GM19324 (cell line): Measurements from ENCODE around the gene C4orf46.
"Not testable (repeated sequence)": the region's sequence is repeated elsewhere in the genome, so short reads cannot be mapped to it uniquely, and the experiment has no call there.

ENCODE experiments used
- ATAC-seq: cut with Tn5 transposase; IDR thresholded peaks from one replicate; pipeline ENCODE4 v1.9.1; 2021; ENCODE audit warnings: mild to moderate bottlenecking, moderate library complexity; ENCODE audit not compliant: unreplicated experiment, low FRiP score

C4orf46 gene

DNA sequence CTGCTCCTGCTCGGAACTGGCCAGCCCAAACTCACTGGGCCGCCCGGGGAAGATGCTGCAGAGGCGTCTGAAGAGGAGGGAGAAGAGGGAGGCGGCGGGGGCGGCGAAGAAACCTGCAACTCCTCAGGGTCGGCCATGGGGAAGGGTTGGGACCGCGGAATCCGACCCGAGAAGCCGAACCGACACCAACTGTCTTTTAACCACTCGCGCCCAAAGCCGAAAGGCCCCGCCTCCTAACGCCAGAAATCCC is at the start of gene C4orf46:
Gene C4orf46 (minus strand): TSS at position 223 of the 250 bp plus-strand sequence. CDS start 86 bp downstream, at position 137.
- no peak for ATAC-seq

DNA sequence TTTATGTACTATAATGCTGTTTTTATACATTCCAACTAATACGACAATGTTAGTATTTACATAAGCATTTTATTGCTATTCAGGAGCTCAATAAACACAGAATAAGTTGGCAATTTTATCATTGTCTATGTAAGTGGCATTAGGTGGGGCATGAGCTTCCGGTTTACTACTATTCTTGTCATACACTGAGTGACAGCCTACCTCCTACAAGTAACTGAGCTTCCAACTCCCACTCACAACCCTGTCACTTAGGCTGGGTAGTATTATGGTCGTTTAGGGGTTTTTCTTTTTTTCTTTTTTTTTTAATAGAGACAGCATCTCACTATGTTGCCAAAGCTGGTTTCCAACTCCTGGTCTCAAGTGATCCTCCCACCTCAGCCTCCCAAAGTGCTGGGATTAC is 44.1 kb upstream of the C4orf46 start:
- ATAC-seq: no peak

DNA sequence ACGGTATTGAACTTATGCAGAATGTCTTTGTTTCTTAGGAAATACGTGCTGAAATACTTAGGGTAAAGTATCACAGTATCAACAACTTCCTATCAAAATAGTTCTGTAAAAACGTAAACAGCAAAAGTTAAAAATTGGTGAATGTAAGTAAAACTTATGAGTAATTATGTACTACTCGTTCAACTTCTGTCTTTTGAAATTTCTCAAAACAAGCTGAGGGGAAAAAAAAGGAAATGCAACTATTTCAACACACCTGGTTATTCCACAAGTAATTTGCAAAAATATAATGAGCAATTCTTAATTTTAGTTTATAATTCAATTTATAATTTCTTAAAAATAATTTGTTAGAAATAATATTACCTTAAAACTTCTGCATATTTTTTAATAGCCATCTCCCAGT is 43.2 kb upstream of the C4orf46 start:
- no peak for ATAC-seq

- ATAC-seq: not testable (repeated sequence)
Measured at GRCh38 chr4:158712622-158713021, 40.9 kb upstream of the C4orf46 start.

DNA sequence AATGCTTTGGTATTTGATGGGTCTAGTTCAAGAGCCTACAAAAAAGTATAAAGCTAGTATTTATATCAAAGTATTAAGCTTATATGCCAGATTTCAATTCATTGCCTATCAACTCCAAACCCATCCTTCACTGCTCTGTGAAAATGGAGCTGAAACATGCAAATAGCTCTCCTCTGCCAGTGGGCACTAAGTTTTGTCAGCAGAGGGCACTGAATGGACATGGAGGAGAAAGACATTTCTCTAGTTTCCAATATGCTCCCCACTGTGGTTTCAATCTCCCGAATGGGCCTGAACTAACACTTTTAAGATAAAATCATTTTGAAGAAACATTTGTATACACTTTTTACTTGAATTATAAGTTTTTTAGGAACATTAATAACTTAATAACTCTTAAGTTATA is 39.1 kb upstream of the C4orf46 start:
- no peak for ATAC-seq

- ATAC-seq: no peak
Measured at GRCh38 chr4:158704274-158704673, 32.6 kb upstream of the C4orf46 start.

DNA sequence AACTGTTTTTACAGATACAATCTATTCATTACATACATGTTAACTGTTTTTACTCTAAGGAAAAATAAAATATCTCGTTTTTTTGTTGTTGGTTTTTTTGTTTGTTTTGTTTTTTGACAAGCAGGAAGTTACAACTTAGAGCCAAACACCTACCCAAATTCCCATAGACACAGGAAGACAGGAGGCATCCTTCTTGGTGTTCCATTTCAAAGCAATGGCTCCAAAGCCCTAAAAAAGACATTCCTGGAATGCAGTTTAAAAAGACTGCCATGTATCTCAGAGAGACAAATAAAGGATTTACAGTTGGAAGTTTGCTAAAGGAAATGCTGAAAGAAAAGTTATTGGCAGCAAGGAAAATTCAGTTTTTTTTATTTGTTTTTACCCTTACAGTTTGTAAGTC is 17.1 kb upstream of the C4orf46 start:
- no peak for ATAC-seq

GRCh38 chr4:158682066-158682465 is 10.4 kb upstream of the C4orf46 start:
- no peak for ATAC-seq

DNA sequence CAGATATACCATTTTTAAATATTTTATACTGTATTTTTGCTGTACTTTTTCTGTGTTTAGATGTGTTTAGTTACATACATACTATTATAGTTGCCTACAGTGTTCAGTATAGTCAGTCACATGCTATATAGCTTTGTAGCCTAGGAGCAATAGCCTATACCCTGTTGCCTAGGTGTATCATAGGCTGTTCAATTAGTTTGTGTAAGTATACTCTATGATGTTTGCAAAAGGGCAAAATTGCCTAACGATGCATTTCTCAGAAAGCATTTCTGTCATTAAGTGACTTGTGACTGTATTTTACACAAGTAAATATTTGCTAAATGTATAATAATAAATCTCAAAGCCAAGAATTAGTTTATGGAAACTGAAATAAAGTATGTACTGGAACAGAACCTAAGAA is 9.9 kb upstream of the C4orf46 start:
- no peak for ATAC-seq

DNA sequence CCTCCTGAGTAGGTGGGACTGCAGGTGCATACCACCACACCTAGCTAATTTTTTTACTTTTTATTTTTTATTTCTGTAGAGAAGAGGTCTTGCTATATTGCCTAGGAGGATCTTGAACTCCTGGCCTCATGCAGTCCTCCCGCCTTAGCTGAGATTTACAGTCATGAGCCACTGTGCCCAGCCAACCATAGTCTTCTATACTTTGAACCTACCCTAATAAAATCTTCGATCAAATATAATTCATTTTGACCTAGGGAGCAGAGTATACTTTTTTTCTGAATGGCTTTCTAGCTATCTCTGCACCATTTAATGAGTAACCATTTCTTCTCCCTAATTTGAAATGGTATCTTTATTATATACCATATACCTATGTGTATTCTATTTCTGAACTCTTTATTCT is 7.1 kb upstream of the C4orf46 start:
- no peak for ATAC-seq

DNA sequence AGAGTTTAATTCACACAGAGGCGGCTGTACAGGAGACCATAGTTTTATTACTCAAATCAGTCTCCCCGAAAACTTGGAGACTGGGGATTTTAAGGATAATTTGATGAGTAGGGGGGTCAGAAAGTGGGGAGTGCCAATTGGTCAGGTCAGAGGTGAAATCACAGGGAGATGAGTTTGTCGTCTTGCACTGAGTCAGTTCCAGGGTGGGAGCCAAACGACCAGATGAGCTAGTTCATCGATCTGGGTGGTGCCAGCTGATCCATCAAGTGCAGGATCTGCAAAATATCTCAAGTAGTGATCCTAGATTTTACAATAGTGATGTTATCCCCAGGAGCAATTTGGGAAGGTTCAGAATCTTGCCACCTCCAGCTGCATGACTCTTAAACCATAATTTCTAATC is 4.4 kb upstream of the C4orf46 start:
- ATAC-seq: no peak

DNA sequence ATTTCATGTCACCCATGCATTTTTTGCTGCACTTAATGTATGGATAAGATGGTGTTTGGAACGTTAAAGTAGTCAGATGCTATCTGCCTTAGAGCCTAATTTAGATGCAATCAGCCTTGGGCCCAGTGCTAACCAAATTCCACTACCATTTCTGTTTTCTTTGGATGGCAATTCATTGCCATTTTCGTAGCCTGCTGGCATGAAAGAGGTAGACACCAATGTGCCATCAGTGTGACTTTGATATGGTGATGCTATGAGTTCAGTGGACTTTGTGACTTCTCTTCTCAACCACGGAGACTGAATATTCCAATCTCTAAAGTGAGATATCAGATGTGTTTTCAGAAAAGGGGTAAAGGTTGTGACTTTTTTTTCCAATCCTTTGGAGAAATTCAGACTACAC is 1.9 kb upstream of the C4orf46 start:
- no peak for ATAC-seq

GRCh38 chr4:158671915-158672806 is 474 bp upstream of the C4orf46 start, which contains the start of gene ETFDH:
Gene ETFDH, plus strand, starts transcription at chr4:158672296. Its CDS starts 161 bp downstream, at chr4:158672457.
- peak; percentile 95 for ATAC-seq

GRCh38 chr4:158670975-158671664 is 567 bp downstream of the C4orf46 start:
- ATAC-seq: peak; percentile 14

DNA sequence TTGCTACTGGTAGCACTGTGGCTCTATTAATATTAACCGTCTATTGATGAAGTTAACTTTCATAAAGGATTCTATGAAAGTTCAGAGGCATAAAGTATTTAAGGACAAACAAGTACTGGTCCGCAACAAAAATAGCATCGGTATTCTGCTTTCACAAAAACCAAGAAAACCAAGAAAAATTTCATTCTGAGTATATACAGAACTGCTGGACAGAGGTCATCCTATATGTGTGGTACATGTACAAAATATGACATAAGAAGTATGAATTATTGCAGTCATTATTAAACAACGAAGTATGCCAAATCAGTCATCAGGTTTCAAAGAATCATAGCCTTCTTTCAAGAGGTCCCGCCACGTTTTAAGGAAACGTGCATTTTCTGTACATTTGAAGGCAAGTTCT is 2.4 kb downstream of the C4orf46 start:
- no peak for ATAC-seq

DNA sequence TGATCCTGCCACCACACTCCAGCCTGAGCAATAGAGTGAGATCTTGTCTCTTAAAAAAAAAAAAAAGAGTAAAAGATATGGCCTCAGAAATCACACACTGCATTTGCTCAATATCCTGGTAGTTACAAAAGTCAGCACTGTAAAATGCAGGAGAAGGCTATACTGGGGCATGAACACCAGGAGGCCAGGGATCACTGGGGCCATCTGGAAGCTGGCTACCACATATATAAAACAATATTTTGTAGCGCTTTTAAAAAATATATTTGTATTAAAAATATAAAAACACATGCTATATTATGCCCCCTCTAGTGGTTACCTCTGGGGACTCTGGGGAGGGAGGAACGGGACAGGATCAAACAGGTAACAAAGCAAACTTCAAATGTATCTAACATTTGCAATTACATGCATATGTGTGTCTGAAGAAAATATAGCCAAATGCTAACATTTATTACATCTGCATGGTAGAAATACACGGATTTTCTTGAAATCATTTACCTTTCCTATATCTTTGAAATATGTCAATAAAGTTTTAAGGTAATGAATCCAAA is 4.0 kb downstream of the C4orf46 start:
- ATAC-seq: no peak

- no peak for ATAC-seq
Measured at GRCh38 chr4:158666892-158667291, 4.8 kb downstream of the C4orf46 start.

- no peak for ATAC-seq
Measured at GRCh38 chr4:158664806-158665205, 6.9 kb downstream of the C4orf46 start.

DNA sequence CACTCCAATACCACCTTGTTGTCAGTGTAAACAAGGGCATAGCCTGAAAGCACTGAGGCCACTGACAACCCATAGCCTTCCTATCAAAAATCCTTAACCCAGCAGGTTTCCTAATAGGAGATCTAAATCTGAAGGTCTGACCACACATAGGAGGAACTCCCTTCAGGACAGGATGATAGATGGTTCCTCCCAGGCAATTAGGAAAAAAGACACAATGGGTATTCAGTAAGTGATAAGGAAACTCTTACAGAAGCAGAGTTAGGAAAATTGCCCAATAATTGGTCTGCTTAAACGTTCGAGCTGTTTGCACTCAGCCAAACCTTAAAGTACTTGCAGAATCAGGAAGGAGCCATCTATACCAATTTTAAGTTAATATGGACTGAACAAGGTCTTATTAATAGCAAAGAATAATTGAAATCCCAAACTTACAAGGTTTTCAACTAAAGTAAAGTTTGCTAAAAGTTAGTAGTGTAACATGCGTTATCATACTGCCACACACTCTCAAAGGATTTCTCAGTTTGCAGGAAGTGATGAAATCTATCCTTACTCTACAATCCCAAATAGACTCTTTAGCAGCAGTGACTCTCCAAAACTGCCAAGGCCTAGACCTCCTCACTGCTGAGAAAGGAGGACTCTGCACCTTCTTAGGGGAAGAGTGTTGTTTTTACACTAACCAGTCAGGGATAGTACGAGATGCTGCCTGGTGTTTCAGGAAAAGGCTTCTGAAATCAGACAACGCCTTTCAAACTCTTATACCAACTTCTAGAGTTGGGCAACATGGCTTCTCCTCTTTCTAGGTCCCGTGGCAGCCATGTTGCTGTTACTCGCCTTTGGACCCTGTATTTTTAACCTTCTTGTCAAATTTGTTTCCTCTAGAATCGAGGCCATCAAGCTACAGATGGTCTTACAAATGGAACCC is 7.7 kb downstream of the C4orf46 start:
- not testable (repeated sequence) for ATAC-seq

- ATAC-seq: not testable (repeated sequence)
Measured at GRCh38 chr4:158663255-158663654, 8.4 kb downstream of the C4orf46 start.

DNA sequence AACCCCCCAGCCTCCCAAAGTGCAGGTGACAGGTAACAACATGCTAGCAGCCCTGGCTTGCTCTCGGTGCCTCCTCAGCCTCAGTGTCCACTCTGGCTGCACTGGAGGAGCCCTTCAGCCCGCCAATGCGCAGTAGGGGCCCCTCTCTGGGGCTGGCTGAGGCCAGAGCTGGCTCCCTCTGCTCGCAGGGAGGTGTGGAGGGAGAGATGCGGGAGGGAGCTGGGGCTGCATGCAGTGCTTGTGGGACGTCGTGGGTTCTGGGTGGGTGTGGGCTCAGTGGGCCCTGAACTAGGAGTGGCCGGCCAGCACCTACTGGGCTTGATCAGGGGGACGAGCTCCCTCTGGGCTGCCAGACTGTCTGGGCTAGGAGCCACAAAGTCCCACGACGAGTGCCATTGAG is 14.4 kb downstream of the C4orf46 start:
- ATAC-seq: no peak
